CD4-positive, alpha-beta T cell (primary cell): ENCODE measurements around the gene JAG1. TPM values are rescaled to one million over a fixed set of nuclear protein-coding genes. Genes with fewer than 3 reads are reported as not detected.

Experiments used
- ATAC-seq: fragments of 200-7000 bp; cut with Tn5 transposase; one replicate; pipeline ENCODE4 v1.10.0; 2022; ENCODE audit warnings: mild to moderate bottlenecking; ENCODE audit not compliant: poor library complexity
- CTCF ChIA-PET: fragments of 350-600 bp; sonication (Branson Sonifier 250); formaldehyde crosslinking; loops from one replicate; lab custom pipeline; 2021; ENCODE audit warnings: antibody characterized with exemption, inconsistent platforms; lab: Charles Lee
- POLR2A ChIA-PET: fragments of 350-600 bp; sonication (Branson Sonifier 250); formaldehyde crosslinking; loops from one replicate; lab custom pipeline; 2021; ENCODE audit warnings: antibody characterized with exemption, inconsistent platforms; lab: Charles Lee
- DNase-seq, 14 experiments: peaks; one replicate each; pipeline ENCODE4 v3.0.0-alpha.2; 2013 to 2020; ENCODE audit warnings: mixed read lengths in 2 of 14
- H3K27ac ChIP-seq, 2 donors: one replicate each; pipeline versions ENCODE4 v1.5.1 to v1.7.0; 2013; ENCODE audit warnings: low read length in 2 of 2, low read depth in 1 of 2, mild to moderate bottlenecking in 1 of 2
- H3K27me3 ChIP-seq, 2 experiments: 1 replicate in 1 of 2; 2 replicates in 1 of 2; pipeline versions ENCODE4 v1.6.1 to v1.7.0; 2013; ENCODE audit warnings: low read length in 2 of 2, control low read depth in 1 of 2, mild to moderate bottlenecking in 1 of 2, moderate library complexity in 1 of 2; ENCODE audit not compliant: insufficient read depth in 2 of 2, control insufficient read depth in 1 of 2
- H3K36me3 ChIP-seq: one replicate; pipeline ENCODE4 v1.6.1; 2013; ENCODE audit warnings: low read length, control low read depth; ENCODE audit not compliant: insufficient read depth
- H3K4me1 ChIP-seq: one replicate; pipeline ENCODE4 v1.6.1; 2013; ENCODE audit warnings: low read length, control low read depth; ENCODE audit not compliant: insufficient read depth
- H3K4me3 ChIP-seq: one replicate; pipeline ENCODE4 v1.5.1; 2013; ENCODE audit warnings: mild to moderate bottlenecking, low read length, moderate library complexity
- H3K9me3 ChIP-seq, 2 experiments: 1 replicate in 1 of 2; 2 replicates in 1 of 2; pipeline versions ENCODE4 v1.6.1 to v1.7.0; 2013; ENCODE audit warnings: low read length in 2 of 2, mild to moderate bottlenecking in 2 of 2, control low read depth in 1 of 2, moderate library complexity in 1 of 2; ENCODE audit not compliant: control insufficient read depth in 1 of 2, insufficient read depth in 1 of 2
- H3K27ac Mint-ChIP-seq: one replicate; pipeline ENCODE4 v1.8.0; 2020; ENCODE audit warnings: mixed read lengths
- H3K27me3 Mint-ChIP-seq: one replicate; pipeline ENCODE4 v1.8.0; 2021; ENCODE audit warnings: mixed read lengths
- H3K36me3 Mint-ChIP-seq: one replicate; pipeline ENCODE4 v1.8.0; 2021; ENCODE audit warnings: low read depth, mixed read lengths
- H3K4me1 Mint-ChIP-seq: one replicate; pipeline ENCODE4 v1.8.0; 2021; ENCODE audit warnings: low read depth, mixed read lengths
- H3K4me3 Mint-ChIP-seq: one replicate; pipeline ENCODE4 v1.8.0; 2020; ENCODE audit warnings: mild to moderate bottlenecking, mixed read lengths
- H3K9me3 Mint-ChIP-seq: one replicate; pipeline ENCODE4 v1.8.0; 2020; ENCODE audit warnings: mixed read lengths
- CTCF ChIP-seq: fragments of 200-600 bp; IDR thresholded peaks from one replicate; pipeline ENCODE4 v1.8.0; 2022; ENCODE audit warnings: antibody characterized with exemption, mild to moderate bottlenecking
- intact Hi-C, 2 experiments: fragments of 100-400 bp; cut with DNase I in 1 of 2; cut with micrococcal nuclease in 1 of 2; formaldehyde crosslinking; loops; one replicate each; pipeline versions ENCODE4 v1.15.1 to v1.9.0; 2023 to 2025; cut with DNase I, micrococcal nuclease
- total RNA-seq, 174 experiments: library from RNA in 2 of 174; stranded (reverse) in 2 of 174; gene quantifications; one replicate each; pipeline ENCODE4 v1.2.3 and lab custom pipeline; 2021 to 2026

The JAG1 gene
- total RNA-seq, 2 experiments from 2014 or later: 0.77 to 1.2 TPM

GRCh38 chr20:10648651-10649050, 25.1 kb downstream of the JAG1 start:
- Mint-ChIP-seq H3K27me3 (peaks cover 6% of the 10 kb centered on the region), H3K27ac (no peak overlapping the region), H3K9me3 (no peaks in the 10 kb centered on the region), H3K36me3 (no peaks in the 10 kb centered on the region), H3K4me3 (no peak overlapping the region), H3K4me1 (no peaks in the 10 kb centered on the region)
- Histone ChIP-seq H3K4me1 (no peaks in the 10 kb centered on the region), H3K27me3 (peaks cover 0 to 3% of the 10 kb centered on the region in 2 experiments), H3K9me3 (no peaks in the 10 kb centered on the region), H3K27ac (no peak overlapping the region), H3K4me3 (no peak overlapping the region), H3K36me3 (no peaks in the 10 kb centered on the region)
- ChIA-PET CTCF (no interaction called here), POLR2A (no interaction called here)
- ATAC-seq (no peak), DNase-seq (no peak)
- no peak for TF ChIP-seq CTCF
- intact Hi-C loops: no loop called here

- Histone ChIP-seq H3K27ac (no peak overlapping the region), H3K4me1 (no peaks in the 10 kb centered on the region), H3K36me3 (no peaks in the 10 kb centered on the region), H3K9me3 (no peaks in the 10 kb centered on the region), H3K27me3 (peaks cover 0 to 3% of the 10 kb centered on the region in 2 experiments), H3K4me3 (no peak overlapping the region)
- POLR2A ChIA-PET: no interaction called here
- no peak for ATAC-seq
- TF ChIP-seq CTCF: no peak
- DNase-seq: no peak
- Mint-ChIP-seq H3K9me3 (no peaks in the 10 kb centered on the region), H3K27me3 (peaks cover 6% of the 10 kb centered on the region), H3K4me3 (no peak overlapping the region), H3K36me3 (no peaks in the 10 kb centered on the region), H3K4me1 (no peaks in the 10 kb centered on the region), H3K27ac (no peak overlapping the region)
- CTCF ChIA-PET: no interaction called here
- intact Hi-C loops: no loop called here
Measured at GRCh38 chr20:10647909-10648308, 25.9 kb downstream of the JAG1 start.

- H3K36me3 ChIP-seq: no peaks in the 10 kb centered on the region
- POLR2A ChIA-PET: no interaction called here
Measured at GRCh38 chr20:10647471-10647870, 26.3 kb downstream of the JAG1 start.

More at GRCh38 chr20:10647471-10647870, 26.3 kb downstream of the JAG1 start:
- Mint-ChIP-seq H3K4me3 (no peak overlapping the region), H3K36me3 (no peaks in the 10 kb centered on the region), H3K4me1 (no peaks in the 10 kb centered on the region), H3K27me3 (peaks cover 6% of the 10 kb centered on the region), H3K27ac (no peak overlapping the region), H3K9me3 (no peaks in the 10 kb centered on the region)
- Histone ChIP-seq H3K4me3 (no peak overlapping the region), H3K9me3 (no peaks in the 10 kb centered on the region), H3K27me3 (peaks cover 0 to 3% of the 10 kb centered on the region in 2 experiments), H3K27ac (no peak overlapping the region), H3K4me1 (no peaks in the 10 kb centered on the region)
- intact Hi-C loops: no loop called here
- ATAC-seq: no peak
- TF ChIP-seq CTCF: no peak
- no peak for DNase-seq
- CTCF ChIA-PET: no interaction called here
